Activated CD8-positive, alpha-beta T cell treated with anti-CD3 and anti-CD28 coated beads, Interleukin-2, amount 10 ng/mL, durations not matched to agents 7 days and 5 days (primary cell): ENCODE results near the gene SRC. TPM values are rescaled to one million over a fixed set of nuclear protein-coding genes. Genes with fewer than 3 reads are reported as not detected.
A peak's percentile ranks its signal among the peaks of the same experiment; 100 is the strongest.

Experiments
- ATAC-seq: fragments of 150-1000 bp; cut with Tn5 transposase; one replicate; pipeline ENCODE4 v1.10.0; 2021; ENCODE audit warnings: moderate library complexity
- CTCF ChIA-PET: fragments of 350-600 bp; sonication (Branson Sonifier 250); formaldehyde crosslinking; loops from one replicate; lab custom pipeline; 2021; ENCODE audit warnings: antibody characterized with exemption; lab: Charles Lee
- POLR2A ChIA-PET: fragments of 350-600 bp; sonication (Branson Sonifier 250); formaldehyde crosslinking; loops from one replicate; lab custom pipeline; 2021; ENCODE audit warnings: antibody characterized with exemption; lab: Charles Lee
- DNase-seq: peaks from one replicate; pipeline ENCODE4 v3.0.0-alpha.2; 2020
- H3K27ac Mint-ChIP-seq: one replicate; pipeline ENCODE4 v1.8.0; 2021; ENCODE audit warnings: mild to moderate bottlenecking, mixed read lengths
- H3K27me3 Mint-ChIP-seq: one replicate; pipeline ENCODE4 v1.8.0; 2021; ENCODE audit warnings: low read depth, mixed read lengths
- H3K36me3 Mint-ChIP-seq: one replicate; pipeline ENCODE4 v1.8.0; 2021; ENCODE audit warnings: low read depth, mixed read lengths
- H3K4me1 Mint-ChIP-seq: one replicate; pipeline ENCODE4 v1.8.0; 2021; ENCODE audit warnings: low read depth, mixed read lengths
- H3K4me3 Mint-ChIP-seq: one replicate; pipeline ENCODE4 v1.8.0; 2021; ENCODE audit warnings: mild to moderate bottlenecking, mixed read lengths
- H3K9me3 Mint-ChIP-seq: one replicate; pipeline ENCODE4 v1.8.0; 2022; ENCODE audit warnings: mixed read lengths; ENCODE audit not compliant: insufficient read depth
- total RNA-seq, 2 experiments: library from RNA; stranded (reverse); gene quantifications; one replicate each; pipeline ENCODE4 v1.2.3, GENCODE V29; 2021

The SRC gene
- total RNA-seq, 2 experiments from 2014 or later = 3.2 to 6.5 TPM

DNA sequence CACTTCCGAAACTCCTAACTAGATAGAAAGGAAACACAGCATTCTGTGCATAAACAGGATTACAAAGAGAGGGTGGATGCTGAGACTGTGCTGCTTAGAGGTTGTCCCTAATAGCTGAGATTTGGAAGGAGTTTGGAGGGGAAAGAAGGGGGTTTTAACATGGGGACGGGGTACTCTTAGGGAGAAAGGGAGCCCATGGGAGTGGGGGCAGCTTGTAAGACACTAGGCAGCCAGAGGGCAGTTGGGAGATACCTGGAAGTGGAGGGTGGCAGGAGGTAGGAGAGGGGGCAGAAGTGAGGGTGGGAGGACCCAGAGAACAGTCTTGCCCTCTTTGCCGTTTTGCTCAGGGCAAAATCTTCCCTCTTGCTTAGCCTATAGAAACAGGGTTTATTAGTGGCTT lies 40.1 kb upstream of the SRC start:
- no peak for ATAC-seq
- Mint-ChIP-seq H3K4me3 (no peak overlapping the region), H3K27ac (no peak overlapping the region), H3K27me3 (no peaks in the 10 kb centered on the region), H3K36me3 (peaks cover 43% of the 10 kb centered on the region), H3K4me1 (no peaks in the 10 kb centered on the region), H3K9me3 (no peaks in the 10 kb centered on the region)
- POLR2A ChIA-PET = interaction anchor here (0.9 to 1.0 kb wide), 2 partner anchors 16 to 42 kb away, joined by 3 to 4 read pairs; no protein-coding TSS in a partner anchor
- CTCF ChIA-PET = interaction anchor here (1.6 kb wide), 1 partner anchor 17 kb away, joined by 3 read pairs; the partner anchor contains the start of gene MANBAL
- no peak for DNase-seq

DNA sequence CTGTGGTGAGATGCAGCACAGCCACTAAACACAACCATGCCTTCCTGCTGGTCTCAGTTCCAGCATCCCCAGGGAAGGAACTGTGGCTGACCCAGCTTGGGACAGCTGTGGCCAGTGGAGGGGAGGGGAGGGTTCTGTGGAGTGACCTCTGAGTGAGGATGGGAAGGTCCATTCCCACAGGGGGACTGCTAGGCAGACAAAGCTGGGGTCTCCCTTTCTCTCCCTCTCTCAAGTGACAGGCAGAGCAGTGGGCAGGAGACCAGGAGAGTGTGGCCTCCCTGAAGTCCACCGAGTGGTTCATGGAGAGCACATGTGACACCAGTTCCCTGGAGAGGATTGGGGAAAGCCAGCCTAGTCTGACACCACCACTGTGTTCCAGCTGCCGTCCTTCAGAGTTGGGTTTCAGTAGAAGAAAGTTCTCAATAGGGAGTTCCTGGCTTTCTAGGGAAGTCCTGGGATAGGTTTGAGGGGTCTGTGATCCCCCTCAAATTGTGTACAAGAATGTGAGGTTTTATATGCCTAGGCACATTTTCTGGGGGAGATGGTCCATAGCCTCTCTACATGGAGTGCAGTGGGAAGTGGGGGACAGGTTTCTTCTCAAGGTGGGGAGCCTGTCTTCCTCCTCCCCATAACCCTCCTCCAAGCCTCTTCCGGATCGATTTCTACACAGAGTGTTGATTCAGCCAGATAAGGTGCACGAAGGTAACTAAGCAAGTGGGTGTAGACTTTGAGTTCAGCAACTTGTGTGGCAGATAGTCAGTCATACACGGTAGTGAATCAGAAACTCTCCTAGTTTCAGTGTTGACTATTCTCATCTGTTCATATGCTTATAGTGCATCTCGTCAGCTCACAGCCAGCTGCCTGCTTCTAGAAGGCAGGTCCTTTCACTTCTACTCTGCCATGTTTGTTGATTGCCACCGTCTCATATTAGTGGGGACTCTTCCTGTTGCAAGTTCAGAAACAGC lies 37.6 kb upstream of the SRC start:
- ChIA-PET POLR2A (no interaction called here), CTCF (no interaction called here)
- H3K36me3 Mint-ChIP-seq = peaks cover 29% of the 10 kb centered on the region
- DNase-seq (no peak), ATAC-seq (no peak)
- no peaks in the 10 kb centered on the region for H3K9me3 Mint-ChIP-seq
- no peak overlapping the region for H3K4me3 Mint-ChIP-seq
- H3K27me3 Mint-ChIP-seq = no peaks in the 10 kb centered on the region
- H3K4me1 Mint-ChIP-seq = peaks cover 3% of the 10 kb centered on the region
- no peak overlapping the region for H3K27ac Mint-ChIP-seq

DNA sequence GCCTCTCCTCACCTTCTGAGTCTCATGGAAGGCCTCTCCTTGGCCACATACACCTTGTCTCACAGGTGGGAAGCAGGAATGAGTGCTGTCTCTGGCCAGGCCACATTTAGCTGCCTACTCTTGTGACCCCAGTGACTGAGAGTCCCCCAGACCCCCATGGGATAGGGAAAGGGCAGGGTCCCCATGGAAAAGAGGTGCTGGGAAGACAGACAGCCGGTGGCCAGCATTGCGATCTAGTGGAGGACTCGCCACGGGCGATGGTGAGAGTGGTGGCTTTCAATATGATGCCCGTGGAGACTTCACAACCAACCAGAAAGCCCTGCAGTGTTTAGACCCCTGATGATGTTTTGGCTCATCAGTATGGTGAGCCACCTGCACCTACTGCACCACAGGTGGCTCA lies 36.6 kb upstream of the SRC start:
- Mint-ChIP-seq H3K4me1 (peaks cover 4% of the 10 kb centered on the region), H3K36me3 (peaks cover 24% of the 10 kb centered on the region), H3K27ac (no peak overlapping the region), H3K4me3 (no peak overlapping the region), H3K9me3 (no peaks in the 10 kb centered on the region), H3K27me3 (no peaks in the 10 kb centered on the region)
- no peak for ATAC-seq
- DNase-seq = no peak
- ChIA-PET CTCF (no interaction called here), POLR2A (interaction anchor here (1.1 kb wide), 1 partner anchor 20 kb away, joined by 4 read pairs; the partner anchor contains the start of gene MANBAL)

DNA sequence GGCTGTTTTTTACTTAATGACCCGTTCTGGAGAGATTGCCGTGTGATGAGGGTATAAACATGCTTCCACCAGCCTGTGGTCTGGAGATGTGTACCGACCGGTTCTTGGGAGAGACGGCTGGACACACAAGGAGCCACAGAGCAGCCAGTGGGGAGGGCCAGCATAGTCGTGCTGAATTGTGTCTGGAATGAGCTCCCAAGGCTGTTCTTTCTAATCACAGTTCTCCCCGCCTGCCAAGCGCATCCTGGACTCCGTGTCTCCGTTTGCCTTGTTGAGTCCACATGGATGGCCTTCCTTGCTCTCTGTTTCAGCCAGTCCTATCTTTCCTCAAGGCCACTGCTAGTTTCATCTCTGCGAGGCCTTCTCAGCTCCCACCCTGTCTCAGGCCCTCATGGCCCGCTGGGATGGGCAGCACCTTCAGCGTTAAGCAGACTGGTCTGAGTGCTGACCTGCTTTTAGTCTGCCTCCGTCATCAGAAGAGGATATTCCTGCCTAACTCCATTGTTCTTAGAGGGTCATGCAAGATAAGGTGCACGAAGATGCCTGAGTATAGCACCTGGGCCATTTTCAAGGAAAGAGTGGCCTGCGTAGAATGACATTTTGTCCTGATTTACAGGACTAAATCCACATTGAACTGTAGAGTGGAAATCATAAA lies 35.9 kb upstream of the SRC start:
- POLR2A ChIA-PET = interaction anchor here (1.1 kb wide), 1 partner anchor 21 kb away, joined by 4 read pairs; the partner anchor contains the start of gene MANBAL
- Mint-ChIP-seq H3K4me1 (peaks cover 6% of the 10 kb centered on the region), H3K4me3 (no peak overlapping the region), H3K36me3 (peaks cover 19% of the 10 kb centered on the region), H3K9me3 (no peaks in the 10 kb centered on the region), H3K27ac (no peak overlapping the region), H3K27me3 (no peaks in the 10 kb centered on the region)
- ATAC-seq (no peak), DNase-seq (no peak)
- CTCF ChIA-PET = no interaction called here

DNA sequence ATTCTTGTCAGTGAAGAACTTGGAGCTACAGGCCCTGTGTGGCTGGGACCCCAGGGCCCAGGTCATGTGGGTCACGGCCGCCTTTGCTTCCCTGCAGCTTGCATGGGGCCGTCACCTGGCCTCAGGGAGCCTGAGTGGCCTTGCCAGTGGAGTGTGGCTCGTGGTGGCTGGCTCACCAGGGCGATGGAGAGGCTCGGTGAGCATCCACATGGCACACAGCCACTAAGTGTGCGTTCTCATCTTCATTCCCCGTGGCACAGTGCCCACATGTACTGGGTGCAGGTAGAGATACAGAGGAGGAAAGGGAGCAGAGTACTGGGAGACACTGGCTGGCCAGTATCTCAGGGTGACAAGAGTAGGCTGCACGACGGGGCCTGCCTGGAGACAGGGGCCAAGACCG lies 35.0 kb upstream of the SRC start:
- Mint-ChIP-seq H3K27ac (no peak overlapping the region), H3K36me3 (peaks cover 19% of the 10 kb centered on the region), H3K4me3 (no peak overlapping the region), H3K27me3 (no peaks in the 10 kb centered on the region), H3K9me3 (no peaks in the 10 kb centered on the region), H3K4me1 (peaks cover 15% of the 10 kb centered on the region)
- POLR2A ChIA-PET = no interaction called here
- DNase-seq (no peak), ATAC-seq (no peak)
- CTCF ChIA-PET = no interaction called here

DNA sequence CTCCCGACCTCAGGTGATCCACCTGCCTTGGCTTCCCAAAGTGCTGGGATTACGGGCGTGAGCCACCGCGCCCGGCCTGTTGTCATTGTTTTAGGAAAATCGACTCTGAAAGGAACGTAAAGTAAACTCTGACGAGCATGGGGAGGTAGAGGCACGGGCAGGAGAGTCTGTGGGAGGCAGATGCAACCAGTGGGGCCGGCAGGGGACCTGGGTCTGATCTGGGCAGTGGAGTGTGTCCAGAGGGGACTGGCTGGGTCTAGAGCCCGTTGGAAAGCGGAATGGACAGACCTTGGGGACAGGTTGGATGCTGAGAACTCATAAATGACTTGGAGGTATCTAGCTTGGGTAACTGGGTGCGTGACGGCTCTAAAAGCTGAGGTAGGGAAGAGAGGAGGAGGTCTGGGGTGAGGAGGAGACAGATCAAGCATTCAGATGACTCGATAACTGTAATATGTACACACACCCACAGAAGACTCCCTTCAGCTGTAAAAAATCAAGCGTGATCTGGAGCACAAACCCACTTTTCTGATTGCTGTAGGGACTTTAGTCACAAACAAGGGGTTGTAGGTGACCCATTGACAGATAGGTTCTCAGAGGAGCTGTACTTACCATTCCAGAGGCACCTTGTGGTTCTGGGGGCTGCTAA lies 34.1 kb upstream of the SRC start:
- H3K4me3 Mint-ChIP-seq = no peak overlapping the region
- H3K27me3 Mint-ChIP-seq = no peaks in the 10 kb centered on the region
- ATAC-seq (no peak), DNase-seq (no peak)
- H3K36me3 Mint-ChIP-seq = peaks cover 20% of the 10 kb centered on the region
- no peaks in the 10 kb centered on the region for H3K9me3 Mint-ChIP-seq
- H3K27ac Mint-ChIP-seq = peak overlapping the region; percentile 60
- peaks cover 24% of the 10 kb centered on the region for H3K4me1 Mint-ChIP-seq
- CTCF ChIA-PET = interaction anchor here (1.1 kb wide), 1 partner anchor 43 kb away, joined by 3 read pairs; no protein-coding TSS in a partner anchor
- POLR2A ChIA-PET = no interaction called here

DNA sequence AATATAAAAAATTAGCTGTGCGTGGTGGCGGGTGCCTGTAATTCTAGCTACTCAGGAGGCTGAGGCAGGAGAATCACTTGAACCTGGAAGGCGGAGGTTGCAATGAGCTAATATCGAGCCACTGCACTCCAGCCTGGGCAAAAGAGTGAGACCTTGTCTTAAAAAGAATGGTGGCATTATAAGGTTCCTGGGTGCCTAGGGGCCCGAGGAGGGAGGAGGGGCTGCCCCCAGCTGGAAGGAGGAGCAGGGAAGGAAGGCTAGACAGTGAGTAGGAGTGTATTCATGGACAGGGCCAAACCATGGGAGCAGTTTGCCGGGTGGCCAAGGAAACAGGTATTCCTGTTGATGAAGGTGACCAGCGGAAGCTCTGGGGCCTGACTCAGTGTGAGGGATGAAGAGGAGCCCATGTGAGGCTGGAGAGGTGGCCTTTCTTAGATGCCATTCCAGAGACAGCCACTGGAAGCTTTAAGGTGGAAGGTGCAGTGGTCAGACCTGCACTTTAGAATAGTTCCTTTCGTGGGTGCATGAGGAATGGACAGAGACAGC lies 32.3 kb upstream of the SRC start:
- Mint-ChIP-seq H3K27me3 (no peaks in the 10 kb centered on the region), H3K9me3 (no peaks in the 10 kb centered on the region), H3K4me1 (peaks cover 30% of the 10 kb centered on the region), H3K27ac (peak overlapping the region; percentile 12), H3K4me3 (no peak overlapping the region), H3K36me3 (peaks cover 31% of the 10 kb centered on the region)
- DNase-seq (no peak), ATAC-seq (no peak)
- ChIA-PET POLR2A (interaction anchor here (1.0 kb wide), 1 partner anchor 24 kb away, joined by 4 read pairs; the partner anchor contains the start of gene MANBAL), CTCF (interaction anchor here (1.5 kb wide), 1 partner anchor 24 kb away, joined by 4 read pairs; the partner anchor contains the start of gene MANBAL)

DNA sequence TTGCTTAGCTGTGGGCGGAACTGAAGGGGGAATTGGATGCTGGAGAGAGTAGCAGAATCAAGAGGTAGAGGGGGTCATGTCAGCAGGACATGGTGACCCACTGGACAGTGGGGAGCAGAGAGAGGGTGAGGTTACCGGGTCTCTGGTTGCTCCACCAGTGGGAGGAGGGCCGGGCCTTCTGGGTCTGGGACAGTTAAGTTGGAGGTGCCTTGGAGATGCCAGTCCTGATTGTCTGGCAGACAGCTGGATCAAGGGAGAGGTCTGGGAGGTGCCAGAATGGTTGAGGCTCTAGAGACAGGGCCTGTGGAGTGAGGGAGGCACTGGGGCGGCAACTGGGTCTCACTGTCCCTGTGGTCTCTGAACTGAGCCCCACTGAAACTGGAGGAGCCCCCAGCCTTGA lies 31.8 kb upstream of the SRC start:
- Mint-ChIP-seq H3K27ac (peak overlapping the region; percentile 65), H3K9me3 (no peaks in the 10 kb centered on the region), H3K27me3 (no peaks in the 10 kb centered on the region), H3K36me3 (peaks cover 32% of the 10 kb centered on the region), H3K4me3 (no peak overlapping the region), H3K4me1 (peaks cover 30% of the 10 kb centered on the region)
- DNase-seq (no peak), ATAC-seq (no peak)
- POLR2A ChIA-PET = interaction anchor here (0.8 to 1.0 kb wide), 2 partner anchors 12 to 25 kb away, joined by 3 to 4 read pairs; partner anchors contain the start of gene MANBAL
- CTCF ChIA-PET = interaction anchor here (1.5 kb wide), 1 partner anchor 25 kb away, joined by 4 read pairs; the partner anchor contains the start of gene MANBAL

DNA sequence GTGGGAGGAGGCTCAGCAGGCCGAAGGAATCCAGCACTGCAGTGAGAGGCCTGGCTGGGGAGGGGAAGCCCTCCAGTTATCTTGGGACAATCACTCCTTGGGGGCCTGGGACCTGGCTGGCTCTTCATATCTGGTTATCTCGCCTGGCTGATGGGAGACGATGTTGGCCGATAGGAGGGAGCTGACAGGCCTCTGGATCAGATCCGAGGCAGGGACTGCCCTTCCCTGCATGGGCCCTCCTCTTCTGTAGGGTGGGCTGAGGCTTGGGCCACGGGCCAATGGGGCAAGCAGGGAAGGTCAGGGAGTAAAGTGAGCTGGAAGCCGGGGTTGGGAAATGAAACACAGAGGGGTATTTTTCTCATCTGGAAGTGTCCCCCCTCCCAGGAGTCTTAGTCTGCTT lies 31.3 kb upstream of the SRC start:
- Mint-ChIP-seq H3K9me3 (no peaks in the 10 kb centered on the region), H3K27me3 (no peaks in the 10 kb centered on the region), H3K27ac (peak overlapping the region; percentile 65), H3K4me1 (peaks cover 30% of the 10 kb centered on the region), H3K36me3 (peaks cover 34% of the 10 kb centered on the region), H3K4me3 (no peak overlapping the region)
- ChIA-PET POLR2A (interaction anchor here (0.8 to 1.0 kb wide), 2 partner anchors 12 to 25 kb away, joined by 3 to 4 read pairs; partner anchors contain the start of gene MANBAL), CTCF (no interaction called here)
- ATAC-seq = no peak
- DNase-seq = no peak

DNA sequence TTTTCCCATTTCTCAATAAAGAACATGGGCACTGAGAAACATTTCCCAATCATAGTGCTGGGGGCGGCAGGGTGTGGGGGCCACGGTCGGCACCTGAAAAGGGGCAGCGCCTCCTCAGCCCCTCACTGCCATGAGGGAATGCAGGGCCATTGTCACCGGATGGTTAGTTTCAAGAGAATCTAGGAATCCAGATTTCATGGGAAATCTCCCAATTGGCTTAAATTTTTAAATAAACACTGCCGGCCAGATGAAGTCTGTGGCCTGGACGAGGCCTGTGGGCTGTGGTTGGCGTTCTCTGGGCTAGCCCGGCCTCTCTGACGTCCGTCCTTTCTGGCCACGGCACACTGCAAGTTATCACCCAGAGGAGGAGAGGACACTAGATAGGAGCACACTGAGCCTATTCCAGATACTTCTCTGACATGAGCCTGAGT lies 30.9 kb upstream of the SRC start:
- Mint-ChIP-seq H3K4me3 (no peak overlapping the region), H3K27me3 (no peaks in the 10 kb centered on the region), H3K9me3 (no peaks in the 10 kb centered on the region), H3K27ac (peak overlapping the region; percentile 93), H3K4me1 (peaks cover 30% of the 10 kb centered on the region), H3K36me3 (peaks cover 32% of the 10 kb centered on the region)
- ChIA-PET CTCF (no interaction called here), POLR2A (no interaction called here)
- DNase-seq (no peak), ATAC-seq (no peak)
